Stimulated activated CD8-positive, alpha-beta memory T cell treated with anti-CD3 and anti-CD28 coated beads, Interleukin-15, amount 100 ng/mL, for 48 hours (primary cell): ENCODE data around the gene OR52A5.

ENCODE experiments used
- DNase-seq, 2 donors: peaks; one replicate each; pipeline ENCODE4 v3.0.0-alpha.2; 2020; ENCODE audit warnings: low read depth in 2 of 2

OR52A5 gene

GRCh38 chr11:5117588-5117987, 20.6 kb downstream of the OR52A5 start:
- DNase-seq = no peak

- no peak for DNase-seq
Measured at GRCh38 chr11:5115339-5115738, 22.8 kb downstream of the OR52A5 start.

GRCh38 chr11:5107285-5107684, 30.9 kb downstream of the OR52A5 start:
- no peak for DNase-seq

- no peak for DNase-seq
Measured at GRCh38 chr11:5103066-5103465, 35.1 kb downstream of the OR52A5 start.

- DNase-seq = no peak
Measured at GRCh38 chr11:5102246-5102645, 35.9 kb downstream of the OR52A5 start.

GRCh38 chr11:5096011-5096410, 42.1 kb downstream of the OR52A5 start:
- DNase-seq = no peak

- DNase-seq = no peak
Measured at GRCh38 chr11:5092821-5093585, 45.2 kb downstream of the OR52A5 start.

- DNase-seq = no peak
Measured at GRCh38 chr11:5090668-5091067, 47.5 kb downstream of the OR52A5 start.

GRCh38 chr11:5088556-5088955, 49.6 kb downstream of the OR52A5 start:
- no peak for DNase-seq

GRCh38 chr11:5083602-5084001, 54.6 kb downstream of the OR52A5 start:
- no peak for DNase-seq

GRCh38 chr11:5081405-5081804, 56.8 kb downstream of the OR52A5 start:
- DNase-seq = no peak
